ENCODE results near the gene SLC12A7. TPM values are rescaled to one million over a fixed set of nuclear protein-coding genes. Genes with fewer than 3 reads are reported as not detected.
A peak's percentile ranks its signal among the peaks of the same experiment; 100 is the strongest.

SLC12A7 gene
- total RNA-seq, 1 experiment from 2014 or later = 30.8 TPM

GRCh38 chr5:1144638-1145396, 33.0 kb upstream of the SLC12A7 start:
- H3K56ac ChIP-seq (ENCODE audit: insufficient read length, low read depth, low read length) = no peak overlapping the region
- H3K9me3 ChIP-seq (ENCODE audit: control insufficient read depth, low read depth, low read length) = no peaks in the 10 kb centered on the region
- H3K79me2 ChIP-seq (ENCODE audit: insufficient read depth, low read length) = no peaks in the 10 kb centered on the region
- H3K4me2 ChIP-seq (ENCODE audit: insufficient read depth, insufficient read length, low read length) = no peak overlapping the region
- H2AK5ac ChIP-seq (ENCODE audit: insufficient read length, low read length) = no peak overlapping the region
- H3K18ac ChIP-seq (ENCODE audit: insufficient read length, low read depth, low read length) = no peak overlapping the region
- no peaks in the 10 kb centered on the region for H3K79me1 ChIP-seq (ENCODE audit: insufficient read depth, low read depth, low read length, poor library complexity, severe bottlenecking)
- no peak overlapping the region for H4K5ac ChIP-seq (ENCODE audit: insufficient read length, low read depth, low read length)
- H4K91ac ChIP-seq (ENCODE audit: insufficient read length, low read depth, low read length) = no peak overlapping the region
- no peak overlapping the region for H2BK5ac ChIP-seq (ENCODE audit: insufficient read length, low read length)
- H3K14ac ChIP-seq (ENCODE audit: insufficient read depth, low read length) = no peak overlapping the region; the same call in 1 of the 2 replicates
- H2BK20ac ChIP-seq (ENCODE audit: low read depth, low read length, poor library complexity, severe bottlenecking) = no peak overlapping the region
- no peak overlapping the region for H2BK120ac ChIP-seq (ENCODE audit: low read depth, low read length, poor library complexity, severe bottlenecking)
- H3K36me3 Mint-ChIP-seq (ENCODE audit: insufficient read depth in 1 of 3, low read depth in 3 of 3) = no peaks in the 10 kb centered on the region
- no peak overlapping the region for H2BK12ac ChIP-seq (ENCODE audit: insufficient read length, low read depth, low read length)
- no peak overlapping the region for H3K9ac ChIP-seq (ENCODE audit: extremely low read depth, insufficient read length, low read length)
- no peaks in the 10 kb centered on the region for H4K20me1 ChIP-seq (ENCODE audit: control insufficient read depth, insufficient read depth, insufficient read length)
- peaks cover 1% of the 10 kb centered on the region; the same call in 1 of the 2 replicates for H3K27me3 Mint-ChIP-seq (ENCODE audit: low read depth)
- no peak overlapping the region for H3K4me3 Mint-ChIP-seq
- no peaks in the 10 kb centered on the region; the same call in 1 of the 2 replicates for H3K4me1 ChIP-seq (ENCODE audit: insufficient read depth, low read length)
- no peaks in the 10 kb centered on the region for H3K23me2 ChIP-seq (ENCODE audit: insufficient read length, low read depth, low read length, poor library complexity, severe bottlenecking)
- no peak for DNase-seq
- peak overlapping the region in 2 of 3 experiments; percentile 32 to 44; a peak in 1 of 7 replicates for H3K27ac Mint-ChIP-seq
- peaks cover 10 to 38% of the 10 kb centered on the region in 2 experiments for H3K4me1 Mint-ChIP-seq
- TF ChIP-seq CTCF (conservative IDR thresholded peaks at IDR 0.05) = no peak
- no peak overlapping the region for H3K4ac ChIP-seq (ENCODE audit: low read depth, low read length)
- H3K27ac ChIP-seq (ENCODE audit: insufficient read length, low read depth, low read length) = no peak overlapping the region
- H3T11ph ChIP-seq (ENCODE audit: low read length) = no peak overlapping the region
- no peaks in the 10 kb centered on the region for H3K27me3 ChIP-seq (ENCODE audit: insufficient read depth, low read length)
- no peak overlapping the region for H3K23ac ChIP-seq (ENCODE audit: insufficient read length, low read depth, low read length)
- no CpG with 5 or more reads among the region's 25 CpGs for WGBS (ENCODE audit: extremely low coverage, insufficient read length, low lambda C conversion rate)
- no peak overlapping the region for H4K8ac ChIP-seq (replicated peaks; ENCODE audit: insufficient read length, low read depth, low read length)
- no peaks in the 10 kb centered on the region for H3K9me3 Mint-ChIP-seq
- no peak overlapping the region for H2BK15ac ChIP-seq (ENCODE audit: low read depth, low read length)
- no peak overlapping the region for H2AFZ ChIP-seq (ENCODE audit: low read length)

Measured in H9 (cell line).